NCI-H2081 treated with DMSO at 0.1 percent for 48 hours (cell line): ENCODE data around the gene CT47C1.
"Not testable (repeated sequence)": the region's sequence is repeated elsewhere in the genome, so short reads cannot be mapped to it uniquely, and the experiment has no call there.

ENCODE experiments used
- DNase-seq: peaks from one replicate; lab custom pipeline; 2025; lab: John Stamatoyannopoulos, UW

Gene CT47C1

GRCh38 chrX:119072744-119073143 is at the start of gene CT47C1:
Gene CT47C1 (plus strand): TSS chrX:119072993. CDS start chrX:119073226, 233 bp downstream.
- DNase-seq, result no peak

GRCh38 chrX:119025900-119026299 is 46.9 kb upstream of the CT47C1 start:
- no peak for DNase-seq

DNA sequence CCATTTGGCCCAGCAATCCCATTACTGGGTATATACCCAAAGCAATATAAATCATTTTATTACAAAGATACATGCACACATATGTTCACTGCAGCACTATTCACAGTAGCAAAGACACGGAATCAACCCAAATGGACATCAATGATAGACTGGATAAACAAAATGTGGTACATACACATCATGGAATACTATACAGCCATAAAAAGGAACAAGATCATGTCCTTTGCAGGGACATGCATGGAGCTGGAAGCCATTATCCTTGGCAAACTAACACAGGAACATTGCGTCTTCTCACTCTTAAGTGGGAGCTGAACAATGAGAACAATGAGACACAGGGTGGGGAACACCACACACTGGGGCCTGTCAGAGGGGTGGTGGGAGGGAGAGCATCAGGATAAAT is 46.4 kb upstream of the CT47C1 start:
- DNase-seq, result not testable (repeated sequence)

GRCh38 chrX:119027960-119028732 is 44.6 kb upstream of the CT47C1 start:
- not testable (repeated sequence) for DNase-seq

DNA sequence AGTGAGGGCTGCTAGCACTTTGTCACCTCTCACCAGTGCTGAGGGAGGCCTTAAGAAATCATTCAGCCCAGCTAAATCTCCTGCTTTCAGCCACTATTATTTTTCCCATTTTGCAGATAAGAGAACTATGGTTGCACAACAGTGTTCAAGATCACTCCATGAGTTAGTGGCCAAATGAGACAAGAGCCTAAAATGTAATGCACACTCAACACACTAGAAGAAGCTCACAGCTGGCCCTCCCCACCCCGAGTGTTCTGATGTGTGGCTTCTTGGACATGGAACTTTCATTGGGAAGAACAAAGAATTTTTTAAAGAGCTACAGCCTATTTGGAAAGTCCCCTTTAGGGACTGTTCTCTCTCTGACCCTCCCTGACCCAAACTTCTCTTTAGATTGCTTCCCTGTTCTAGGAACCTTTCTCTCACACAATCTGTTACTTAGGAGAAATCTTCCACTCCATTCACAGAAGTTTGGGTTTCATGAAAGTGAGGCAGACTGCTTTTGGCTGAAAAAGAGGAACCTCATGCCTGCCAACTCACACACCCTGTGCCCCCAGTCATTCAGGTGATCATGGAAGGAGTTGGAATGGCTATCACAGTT is 44.0 kb upstream of the CT47C1 start:
- DNase-seq, result no peak

- DNase-seq, result not testable (repeated sequence)
Measured at GRCh38 chrX:119029656-119030055, 43.1 kb upstream of the CT47C1 start.

DNA sequence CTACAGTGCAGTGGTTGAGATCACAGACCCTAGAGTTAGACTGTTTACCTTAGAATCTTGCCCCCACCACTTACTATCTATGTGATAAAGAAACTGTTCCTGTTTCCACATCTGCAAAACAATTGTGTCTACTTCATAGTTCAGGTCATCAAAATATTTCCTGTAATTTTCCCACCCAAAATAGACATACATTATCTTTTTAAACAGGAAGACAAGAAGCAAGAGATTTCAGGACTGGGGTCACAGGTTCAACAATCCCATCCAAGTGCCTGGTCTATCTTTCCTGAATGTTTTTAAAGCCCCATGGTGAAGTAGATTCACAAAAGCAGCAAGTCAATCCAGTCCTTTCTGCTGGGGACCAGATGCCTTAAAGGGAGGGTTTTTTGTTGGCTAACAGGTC is 41.8 kb upstream of the CT47C1 start:
- DNase-seq, result no peak

GRCh38 chrX:119036107-119037029 is 36.4 kb upstream of the CT47C1 start:
- DNase-seq, result no peak

DNA sequence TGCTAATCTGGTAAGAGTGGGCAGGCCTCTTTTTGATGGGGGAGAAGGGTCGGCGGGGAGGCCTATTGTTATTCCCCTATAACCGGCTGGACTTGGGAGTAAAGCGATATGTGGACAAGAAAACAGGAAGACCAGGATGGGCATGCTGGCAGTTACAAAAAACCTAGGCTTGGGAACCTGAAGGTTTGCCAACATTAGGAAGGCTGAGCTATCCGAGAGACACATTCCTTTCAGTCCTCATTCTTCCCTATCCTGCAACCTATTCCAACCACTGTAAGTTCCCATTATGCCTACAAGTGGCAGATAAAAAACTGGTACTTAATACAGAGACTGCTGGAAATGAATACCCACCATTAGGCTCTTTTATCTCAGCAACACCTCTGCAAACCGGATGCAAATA is 32.4 kb upstream of the CT47C1 start:
- no peak for DNase-seq

GRCh38 chrX:119041175-119041574 is 31.6 kb upstream of the CT47C1 start:
- no peak for DNase-seq

- DNase-seq, result no peak
Measured at GRCh38 chrX:119042040-119042439, 30.8 kb upstream of the CT47C1 start.

DNA sequence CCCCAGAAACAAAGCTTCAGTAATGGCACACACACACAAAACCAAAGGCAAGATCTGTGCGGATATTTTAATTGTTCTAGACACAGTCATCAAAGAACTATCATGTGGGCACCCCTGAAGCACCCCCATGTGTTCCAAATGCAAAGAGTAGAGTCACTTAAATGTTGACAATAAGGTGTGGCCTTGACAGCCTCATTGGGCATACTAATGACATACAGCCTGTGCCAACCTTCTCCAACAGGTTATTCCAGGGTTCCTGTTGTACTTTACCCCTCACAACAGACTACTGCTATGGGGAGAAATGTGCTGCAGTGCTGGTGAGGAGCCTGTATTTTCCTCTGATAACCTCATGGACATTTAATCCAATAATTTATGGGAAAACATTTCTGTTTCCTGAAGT is 29.8 kb upstream of the CT47C1 start:
- DNase-seq, result no peak

- no peak for DNase-seq
Measured at GRCh38 chrX:119045884-119046283, 26.9 kb upstream of the CT47C1 start.

DNA sequence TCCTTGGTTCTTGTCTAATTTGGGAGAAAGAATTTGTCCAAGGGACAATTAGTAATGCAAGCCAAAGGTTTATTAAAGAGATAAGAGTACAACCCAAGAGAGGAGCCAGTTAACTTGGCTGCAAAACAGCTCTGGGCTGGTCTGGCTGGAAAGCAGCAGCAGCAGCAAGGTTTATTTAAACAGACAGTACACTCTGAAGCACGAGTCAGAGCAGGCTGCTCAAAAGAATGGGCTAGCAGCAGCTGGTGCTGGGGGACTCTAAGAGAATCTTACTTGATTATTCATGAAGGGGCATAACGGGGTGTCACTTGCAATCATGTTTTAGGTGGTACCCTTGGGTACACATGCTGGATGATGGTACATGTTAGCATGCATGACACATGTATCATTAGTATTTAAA is 17.1 kb upstream of the CT47C1 start:
- no peak for DNase-seq

DNA sequence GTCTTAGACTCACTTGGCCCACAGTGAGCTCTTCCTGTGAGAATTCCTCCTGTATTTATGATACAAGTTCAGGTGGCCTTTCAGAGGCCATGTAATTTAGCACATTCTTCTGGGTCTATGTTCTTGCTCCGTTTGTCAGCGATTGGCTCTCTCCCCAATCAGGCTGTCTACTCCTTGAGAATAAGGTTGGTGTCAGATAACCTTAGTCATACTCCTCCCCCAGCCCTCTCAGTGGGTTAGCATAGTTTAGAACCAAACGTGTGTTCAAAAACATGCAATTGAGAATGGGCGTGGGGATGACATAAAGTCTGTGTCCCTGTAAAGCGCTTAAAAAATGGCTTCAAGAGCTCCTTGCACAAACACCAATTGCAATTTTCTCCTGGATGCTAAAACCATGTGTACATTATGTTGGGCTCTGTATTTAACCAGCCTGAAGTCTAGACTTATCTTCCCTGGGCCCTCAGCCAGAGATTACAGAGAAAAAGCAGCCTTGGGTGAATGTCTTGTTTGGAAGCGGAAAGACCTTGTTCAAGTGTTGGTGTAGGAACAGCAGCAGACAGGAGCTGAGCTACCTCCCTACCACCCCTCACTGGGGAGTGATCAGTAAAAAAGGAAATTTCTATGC is 9.9 kb upstream of the CT47C1 start:
- DNase-seq, result no peak

DNA sequence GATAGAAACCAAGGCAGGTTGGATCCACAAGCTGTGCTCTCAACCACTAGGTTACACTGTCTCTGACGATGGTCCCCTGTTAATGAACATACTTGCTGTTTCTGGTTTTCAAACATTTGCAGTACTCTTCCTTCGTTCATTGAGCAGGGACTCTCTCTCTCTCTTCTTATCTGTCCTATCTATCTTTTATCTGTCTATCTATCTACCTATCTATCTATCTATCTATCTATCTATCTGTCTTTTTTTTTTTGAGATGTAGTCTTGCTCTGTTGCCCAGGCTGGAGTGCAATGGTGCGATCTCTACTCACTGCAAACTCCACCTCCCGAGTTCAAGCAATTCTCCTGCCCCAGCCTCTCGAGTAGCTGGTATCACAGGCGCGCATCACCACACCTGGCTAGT is 9.4 kb upstream of the CT47C1 start:
- DNase-seq, result no peak

- DNase-seq, result peak; percentile 9
Measured at GRCh38 chrX:119067023-119067739, 5.6 kb upstream of the CT47C1 start.

- DNase-seq, result no peak
Measured at GRCh38 chrX:119069128-119069527, 3.7 kb upstream of the CT47C1 start.

DNA sequence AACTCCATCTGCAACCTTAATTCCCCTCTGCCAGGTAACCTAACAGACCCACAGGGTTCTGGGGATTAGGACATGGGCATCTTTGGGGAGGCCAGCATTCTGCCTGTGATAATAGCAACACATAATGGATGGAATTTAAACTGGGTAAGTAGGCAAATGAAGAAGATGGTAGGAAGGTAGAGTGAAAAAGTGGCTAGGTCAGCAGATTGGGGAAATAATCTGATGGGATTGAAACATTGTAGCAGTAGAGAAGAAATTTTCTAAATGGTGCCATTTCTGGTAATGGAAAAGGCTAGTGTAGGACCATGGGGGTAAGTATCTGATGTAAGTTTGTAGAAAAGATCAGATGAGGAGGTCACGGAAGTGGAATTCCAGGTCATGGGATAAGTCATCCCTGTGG is 3.0 kb upstream of the CT47C1 start:
- DNase-seq, result no peak

- no peak for DNase-seq
Measured at GRCh38 chrX:119071381-119071780, 1.4 kb upstream of the CT47C1 start.

GRCh38 chrX:119073200-119073905 is 560 bp downstream of the CT47C1 start:
- no peak for DNase-seq
